ENCODE measurements around the gene WWC2.

WWC2 gene

GRCh38 chr4:183256343-183256742, 157.3 kb downstream of the WWC2 start:
- Histone ChIP-seq H3K9ac (ENCODE audit: low read depth, low read length) (no peak overlapping the region), H3K4me1 (ENCODE audit: control insufficient read depth, insufficient read depth, low read length) (0 out of 2 replicates have a peak, but pooled peaks cover 6% of the 10 kb centered on the region), H3K27me3 (ENCODE audit: control insufficient read depth, insufficient read depth, low read length) (no peaks in the 10 kb centered on the region), H3K36me3 (ENCODE audit: control insufficient read depth, insufficient read depth, low read length) (peaks cover 80% of the 10 kb centered on the region), H3K4me3 (ENCODE audit: low read depth, low read length) (no peak overlapping the region), H3K9me3 (ENCODE audit: control insufficient read depth, insufficient read depth, low read length) (no peaks in the 10 kb centered on the region), H3K27ac (ENCODE audit: low read depth, low read length) (no peak overlapping the region)

- Histone ChIP-seq H3K27ac (ENCODE audit: low read depth, low read length) (no peak overlapping the region), H3K9me3 (ENCODE audit: control insufficient read depth, insufficient read depth, low read length) (no peaks in the 10 kb centered on the region), H3K4me3 (ENCODE audit: low read depth, low read length) (no peak overlapping the region), H3K27me3 (ENCODE audit: control insufficient read depth, insufficient read depth, low read length) (no peaks in the 10 kb centered on the region), H3K4me1 (ENCODE audit: control insufficient read depth, insufficient read depth, low read length) (0 out of 2 replicates have a peak, but pooled peaks cover 6% of the 10 kb centered on the region), H3K36me3 (ENCODE audit: control insufficient read depth, insufficient read depth, low read length) (peaks cover 80% of the 10 kb centered on the region), H3K9ac (ENCODE audit: low read depth, low read length) (no peak overlapping the region)
Observed at GRCh38 chr4:183256756-183257385, 157.8 kb downstream of the WWC2 start.

DNA sequence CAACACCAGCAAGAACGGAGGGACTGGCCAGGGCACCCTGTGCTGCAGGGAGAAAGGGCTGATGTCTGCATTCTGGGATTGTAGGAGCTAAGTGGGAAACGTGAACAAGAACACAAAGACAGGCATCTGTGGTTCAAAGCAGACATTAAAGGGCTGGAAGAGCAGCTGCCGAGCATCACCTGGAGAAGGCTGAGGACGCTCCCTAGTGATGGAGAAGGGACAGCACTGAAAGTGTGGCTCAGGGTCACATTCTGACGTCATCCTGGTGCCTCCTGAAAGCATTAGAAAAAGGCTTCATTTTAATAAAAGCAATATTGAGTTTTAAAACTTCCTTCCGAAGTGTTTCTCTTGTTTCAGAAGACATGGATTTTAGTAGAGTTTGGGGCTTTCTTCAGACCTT, 158.8 kb downstream of the WWC2 start:
- Histone ChIP-seq H3K9me3 (ENCODE audit: control insufficient read depth, insufficient read depth, low read length) (no peaks in the 10 kb centered on the region), H3K27me3 (ENCODE audit: control insufficient read depth, insufficient read depth, low read length) (no peaks in the 10 kb centered on the region), H3K36me3 (ENCODE audit: control insufficient read depth, insufficient read depth, low read length) (peaks cover 75% of the 10 kb centered on the region), H3K4me1 (ENCODE audit: control insufficient read depth, insufficient read depth, low read length) (peaks cover 9% of the 10 kb centered on the region; the same call in 1 of the 2 replicates), H3K9ac (ENCODE audit: low read depth, low read length) (no peak overlapping the region), H3K27ac (ENCODE audit: low read depth, low read length) (no peak overlapping the region), H3K4me3 (ENCODE audit: low read depth, low read length) (no peak overlapping the region)

GRCh38 chr4:183260491-183261151, 161.6 kb downstream of the WWC2 start:
- peaks cover 65% of the 10 kb centered on the region for H3K36me3 ChIP-seq (ENCODE audit: control insufficient read depth, insufficient read depth, low read length)
- H3K4me1 ChIP-seq (ENCODE audit: control insufficient read depth, insufficient read depth, low read length), result peaks cover 13% of the 10 kb centered on the region
- H3K27ac ChIP-seq (ENCODE audit: low read depth, low read length), result no peak overlapping the region
- H3K27me3 ChIP-seq (ENCODE audit: control insufficient read depth, insufficient read depth, low read length), result no peaks in the 10 kb centered on the region
- no peaks in the 10 kb centered on the region for H3K9me3 ChIP-seq (ENCODE audit: control insufficient read depth, insufficient read depth, low read length)
- no peak overlapping the region for H3K9ac ChIP-seq (ENCODE audit: low read depth, low read length)
- H3K4me3 ChIP-seq (ENCODE audit: low read depth, low read length), result no peak overlapping the region

- peak overlapping the region; percentile 57 for H3K27ac ChIP-seq (ENCODE audit: low read depth, low read length)
- peaks cover 10% of the 10 kb centered on the region for H3K4me1 ChIP-seq (ENCODE audit: control insufficient read depth, insufficient read depth, low read length)
- no peak overlapping the region for H3K9ac ChIP-seq (ENCODE audit: low read depth, low read length)
- peaks cover 78% of the 10 kb centered on the region for H3K36me3 ChIP-seq (ENCODE audit: control insufficient read depth, insufficient read depth, low read length)
- H3K27me3 ChIP-seq (ENCODE audit: control insufficient read depth, insufficient read depth, low read length), result no peaks in the 10 kb centered on the region
- H3K9me3 ChIP-seq (ENCODE audit: control insufficient read depth, insufficient read depth, low read length), result no peaks in the 10 kb centered on the region
- no peak overlapping the region for H3K4me3 ChIP-seq (ENCODE audit: low read depth, low read length)
Observed at GRCh38 chr4:183261953-183262775, 163.1 kb downstream of the WWC2 start.

DNA sequence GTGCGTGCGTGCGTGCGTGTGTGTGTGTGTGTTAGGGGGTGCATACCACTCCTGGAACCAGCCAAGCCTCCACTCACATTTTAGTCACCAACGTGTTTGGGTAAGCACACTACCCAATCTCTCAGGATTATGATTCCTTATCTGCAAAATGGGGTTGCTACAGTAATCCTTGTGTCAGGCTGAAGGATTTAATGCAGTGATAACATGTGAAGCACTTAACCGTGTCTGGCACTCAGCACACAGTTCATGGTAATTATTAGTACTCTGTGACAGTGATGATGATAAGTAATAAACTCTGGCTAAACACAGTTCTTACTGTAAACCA, 163.7 kb downstream of the WWC2 start:
- Histone ChIP-seq H3K9me3 (ENCODE audit: control insufficient read depth, insufficient read depth, low read length) (no peaks in the 10 kb centered on the region), H3K9ac (ENCODE audit: low read depth, low read length) (no peak overlapping the region), H3K4me1 (ENCODE audit: control insufficient read depth, insufficient read depth, low read length) (peaks cover 7% of the 10 kb centered on the region), H3K27ac (ENCODE audit: low read depth, low read length) (no peak overlapping the region), H3K36me3 (ENCODE audit: control insufficient read depth, insufficient read depth, low read length) (peaks cover 78% of the 10 kb centered on the region), H3K27me3 (ENCODE audit: control insufficient read depth, insufficient read depth, low read length) (no peaks in the 10 kb centered on the region), H3K4me3 (ENCODE audit: low read depth, low read length) (no peak overlapping the region)

GRCh38 chr4:183263787-183264386, 164.8 kb downstream of the WWC2 start:
- Histone ChIP-seq H3K27ac (ENCODE audit: low read depth, low read length) (peak overlapping the region; percentile 36), H3K9ac (ENCODE audit: low read depth, low read length) (no peak overlapping the region), H3K36me3 (ENCODE audit: control insufficient read depth, insufficient read depth, low read length) (peaks cover 85% of the 10 kb centered on the region), H3K9me3 (ENCODE audit: control insufficient read depth, insufficient read depth, low read length) (no peaks in the 10 kb centered on the region), H3K4me3 (ENCODE audit: low read depth, low read length) (no peak overlapping the region), H3K4me1 (ENCODE audit: control insufficient read depth, insufficient read depth, low read length) (peaks cover 7% of the 10 kb centered on the region), H3K27me3 (ENCODE audit: control insufficient read depth, insufficient read depth, low read length) (no peaks in the 10 kb centered on the region)

GRCh38 chr4:183264614-183265013, 165.6 kb downstream of the WWC2 start:
- peaks cover 85% of the 10 kb centered on the region for H3K36me3 ChIP-seq (ENCODE audit: control insufficient read depth, insufficient read depth, low read length)
- H3K4me1 ChIP-seq (ENCODE audit: control insufficient read depth, insufficient read depth, low read length), result peaks cover 7% of the 10 kb centered on the region
- no peak overlapping the region for H3K9ac ChIP-seq (ENCODE audit: low read depth, low read length)
- H3K9me3 ChIP-seq (ENCODE audit: control insufficient read depth, insufficient read depth, low read length), result no peaks in the 10 kb centered on the region
- H3K4me3 ChIP-seq (ENCODE audit: low read depth, low read length), result no peak overlapping the region
- no peaks in the 10 kb centered on the region for H3K27me3 ChIP-seq (ENCODE audit: control insufficient read depth, insufficient read depth, low read length)
- H3K27ac ChIP-seq (ENCODE audit: low read depth, low read length), result no peak overlapping the region

DNA sequence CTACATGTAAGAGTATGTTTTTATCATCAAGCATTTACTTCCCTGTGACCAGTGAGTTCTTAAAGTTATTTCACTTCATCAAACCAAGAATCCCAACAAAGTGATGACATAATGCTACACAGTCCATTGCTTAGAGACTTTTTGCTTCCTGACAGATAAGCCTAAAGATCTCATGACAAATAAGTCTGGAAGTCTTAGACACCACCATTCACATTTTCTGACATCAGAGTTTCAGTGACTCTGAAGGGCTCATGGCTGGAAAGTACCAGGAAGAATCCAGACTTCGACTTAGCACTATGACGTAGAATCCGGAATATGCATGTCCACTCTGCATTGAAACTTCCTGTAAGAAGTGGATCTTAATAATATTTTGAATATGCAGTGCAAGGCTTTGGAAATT, 167.3 kb downstream of the WWC2 start:
- Histone ChIP-seq H3K9ac (ENCODE audit: low read depth, low read length) (no peak overlapping the region), H3K4me1 (ENCODE audit: control insufficient read depth, insufficient read depth, low read length) (peaks cover 7% of the 10 kb centered on the region), H3K9me3 (ENCODE audit: control insufficient read depth, insufficient read depth, low read length) (no peaks in the 10 kb centered on the region), H3K27ac (ENCODE audit: low read depth, low read length) (no peak overlapping the region), H3K27me3 (ENCODE audit: control insufficient read depth, insufficient read depth, low read length) (no peaks in the 10 kb centered on the region), H3K36me3 (ENCODE audit: control insufficient read depth, insufficient read depth, low read length) (peaks cover 85% of the 10 kb centered on the region), H3K4me3 (ENCODE audit: low read depth, low read length) (no peak overlapping the region)

- Histone ChIP-seq H3K27ac (ENCODE audit: low read depth, low read length) (no peak overlapping the region), H3K27me3 (ENCODE audit: control insufficient read depth, insufficient read depth, low read length) (no peaks in the 10 kb centered on the region), H3K9me3 (ENCODE audit: control insufficient read depth, insufficient read depth, low read length) (no peaks in the 10 kb centered on the region), H3K36me3 (ENCODE audit: control insufficient read depth, insufficient read depth, low read length) (peaks cover 89% of the 10 kb centered on the region), H3K4me3 (ENCODE audit: low read depth, low read length) (no peak overlapping the region), H3K9ac (ENCODE audit: low read depth, low read length) (no peak overlapping the region), H3K4me1 (ENCODE audit: control insufficient read depth, insufficient read depth, low read length) (peaks cover 4% of the 10 kb centered on the region)
Observed at GRCh38 chr4:183268556-183268955, 169.5 kb downstream of the WWC2 start.

All from HUES48 (cell line).